ENCODE data around the gene MBIP.

DNA sequence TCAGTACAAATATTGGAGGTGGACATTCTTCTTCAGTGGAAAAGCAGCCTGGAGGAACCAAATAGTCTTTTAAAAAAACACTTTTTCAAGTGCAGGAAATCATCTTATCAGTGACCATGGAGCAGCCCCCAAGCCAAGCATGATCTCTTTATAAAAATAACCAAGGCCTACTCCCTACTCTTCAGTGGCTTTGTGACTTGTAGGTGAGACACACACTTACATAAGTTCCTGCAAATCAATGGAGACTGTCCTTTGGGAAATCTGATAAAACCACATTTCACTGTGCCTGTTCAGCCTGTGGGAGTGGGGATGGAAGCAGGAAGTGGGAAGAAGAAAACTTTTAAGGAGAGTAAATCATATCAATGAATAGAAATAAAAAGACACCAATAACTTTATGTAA is 56.3 kb downstream of the MBIP start:
- TF ChIP-seq, protein P1, sequence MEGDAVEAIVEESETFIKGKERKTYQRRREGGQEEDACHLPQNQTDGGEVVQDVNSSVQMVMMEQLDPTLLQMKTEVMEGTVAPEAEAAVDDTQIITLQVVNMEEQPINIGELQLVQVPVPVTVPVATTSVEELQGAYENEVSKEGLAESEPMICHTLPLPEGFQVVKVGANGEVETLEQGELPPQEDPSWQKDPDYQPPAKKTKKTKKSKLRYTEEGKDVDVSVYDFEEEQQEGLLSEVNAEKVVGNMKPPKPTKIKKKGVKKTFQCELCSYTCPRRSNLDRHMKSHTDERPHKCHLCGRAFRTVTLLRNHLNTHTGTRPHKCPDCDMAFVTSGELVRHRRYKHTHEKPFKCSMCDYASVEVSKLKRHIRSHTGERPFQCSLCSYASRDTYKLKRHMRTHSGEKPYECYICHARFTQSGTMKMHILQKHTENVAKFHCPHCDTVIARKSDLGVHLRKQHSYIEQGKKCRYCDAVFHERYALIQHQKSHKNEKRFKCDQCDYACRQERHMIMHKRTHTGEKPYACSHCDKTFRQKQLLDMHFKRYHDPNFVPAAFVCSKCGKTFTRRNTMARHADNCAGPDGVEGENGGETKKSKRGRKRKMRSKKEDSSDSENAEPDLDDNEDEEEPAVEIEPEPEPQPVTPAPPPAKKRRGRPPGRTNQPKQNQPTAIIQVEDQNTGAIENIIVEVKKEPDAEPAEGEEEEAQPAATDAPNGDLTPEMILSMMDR (IDR thresholded peaks at IDR 0.05; ENCODE audit: insufficient read depth, low read length) = no peak
- no peak for TF ChIP-seq POLR2AphosphoS5 (IDR thresholded peaks at IDR 0.05; ENCODE audit: low read depth)
